CD1c-positive myeloid dendritic cell (primary cell): ENCODE data around the gene ECI1.

Experiments used
- DNase-seq: peaks from one replicate; pipeline ENCODE4 v3.0.0-alpha.2; 2016; ENCODE audit errors: extremely low spot score

The ECI1 gene

DNA sequence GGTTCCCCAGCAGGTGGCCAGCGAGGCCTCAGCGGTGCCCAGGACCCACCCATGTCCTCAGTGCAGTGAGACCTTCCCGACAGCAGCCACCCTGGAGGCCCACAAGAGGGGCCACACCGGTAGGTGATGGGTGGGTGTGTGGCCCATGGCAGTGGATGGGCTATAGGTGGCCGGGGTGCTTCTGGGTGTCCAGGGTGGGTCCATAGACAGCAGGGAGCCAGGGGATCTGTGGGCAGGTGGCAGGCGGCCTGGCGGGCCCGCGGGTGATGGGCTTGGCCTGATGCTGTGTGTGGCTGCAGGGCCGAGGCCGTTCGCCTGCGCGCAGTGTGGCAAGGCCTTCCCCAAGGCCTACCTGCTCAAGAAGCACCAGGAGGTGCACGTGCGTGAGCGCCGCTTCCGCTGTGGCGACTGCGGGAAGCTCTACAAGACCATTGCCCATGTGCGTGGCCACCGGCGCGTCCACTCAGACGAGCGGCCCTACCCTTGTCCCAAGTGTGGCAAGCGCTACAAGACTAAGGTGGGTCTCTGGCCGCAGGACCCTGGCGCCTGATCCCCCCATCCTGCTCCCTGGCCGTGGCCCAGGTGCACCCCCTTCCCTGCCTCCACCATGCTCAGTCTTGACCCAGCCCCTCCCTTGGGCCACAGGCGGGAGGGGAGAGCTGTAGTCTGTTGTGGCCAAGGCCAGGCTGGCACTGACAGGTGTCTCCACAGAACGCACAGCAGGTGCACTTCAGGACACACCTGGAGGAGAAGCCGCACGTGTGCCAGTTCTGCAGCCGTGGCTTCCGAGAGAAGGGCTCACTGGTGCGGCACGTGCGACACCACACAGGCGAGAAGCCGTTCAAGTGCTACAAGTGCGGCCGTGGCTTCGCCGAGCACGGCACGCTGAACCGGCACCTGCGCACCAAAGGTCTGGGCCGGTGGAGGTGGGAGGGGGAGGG lies 17.2 kb downstream of the ECI1 start:
- DNase-seq, result no peak

DNA sequence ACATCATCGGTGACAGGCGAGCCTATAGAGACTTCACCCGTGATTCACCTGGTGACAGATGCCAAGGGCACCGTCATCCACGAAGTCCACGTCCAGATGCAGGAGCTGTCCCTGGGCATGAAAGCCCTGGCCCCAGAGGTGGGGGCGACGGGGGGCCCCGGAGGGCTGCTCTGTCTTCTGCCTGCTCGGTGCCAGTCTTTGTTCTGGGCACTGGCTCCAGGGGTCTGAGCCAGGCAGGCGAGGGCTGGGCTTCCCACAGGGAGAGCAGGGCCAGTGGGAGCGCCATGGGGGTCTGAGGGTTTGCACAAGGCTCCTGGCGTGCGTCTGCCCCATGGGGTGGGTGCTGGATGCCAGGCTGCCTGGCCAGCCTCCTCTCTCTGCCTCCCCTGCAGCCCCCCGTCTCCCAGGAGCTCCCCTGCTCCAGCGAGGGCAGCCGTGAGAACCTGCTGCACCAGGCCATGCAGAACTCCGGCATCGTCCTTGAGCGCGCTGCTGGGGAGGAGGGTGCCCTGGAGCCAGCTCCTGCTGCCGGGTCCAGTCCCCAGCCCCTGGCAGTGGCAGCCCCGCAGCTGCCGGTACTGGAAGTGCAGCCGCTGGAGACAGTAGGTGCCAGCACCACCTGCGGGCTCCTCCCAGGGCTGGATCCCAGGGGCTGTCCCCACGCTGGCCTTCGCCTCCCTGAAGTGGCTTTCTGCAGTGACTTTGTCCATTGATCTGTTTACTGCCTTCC lies 18.2 kb downstream of the ECI1 start:
- DNase-seq, result no peak

DNA sequence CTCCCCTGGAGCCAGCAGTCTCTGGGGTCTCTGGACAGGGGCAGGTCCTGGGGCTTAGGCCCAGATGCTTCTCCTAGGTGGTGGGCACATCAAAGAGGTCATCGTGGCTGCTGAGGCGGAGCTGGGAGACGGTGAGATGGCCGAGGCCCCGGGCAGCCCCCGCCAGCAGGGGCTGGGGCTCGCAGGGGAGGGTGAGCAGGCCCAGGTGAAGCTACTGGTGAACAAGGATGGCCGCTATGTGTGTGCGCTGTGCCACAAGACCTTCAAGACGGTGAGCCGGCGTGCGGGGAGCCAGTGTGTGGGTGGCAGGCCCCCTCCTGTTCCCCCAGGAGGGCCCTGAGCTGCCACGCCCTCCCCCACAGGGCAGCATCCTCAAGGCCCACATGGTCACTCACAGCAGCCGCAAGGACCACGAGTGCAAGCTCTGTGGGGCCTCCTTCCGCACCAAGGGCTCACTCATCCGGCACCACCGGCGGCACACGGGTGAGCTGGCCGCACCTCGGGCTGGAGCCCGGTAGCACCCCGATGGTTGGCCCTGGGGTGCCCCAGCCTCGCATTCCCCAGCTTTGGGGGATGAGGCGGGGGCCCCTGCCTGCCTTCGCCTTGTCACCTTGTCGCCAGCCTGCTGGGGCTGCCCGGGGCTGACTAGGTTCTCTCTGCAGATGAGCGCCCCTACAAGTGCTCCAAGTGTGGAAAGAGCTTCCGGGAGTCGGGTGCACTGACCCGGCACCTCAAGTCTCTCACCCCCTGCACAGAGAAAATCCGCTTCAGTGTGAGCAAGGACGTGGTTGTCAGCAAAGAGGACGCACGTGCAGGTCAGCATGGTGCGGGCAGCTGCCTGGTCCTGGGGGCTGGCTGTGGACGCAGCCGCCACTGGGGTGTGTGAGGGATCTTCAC lies 19.0 kb downstream of the ECI1 start:
- no peak for DNase-seq

DNA sequence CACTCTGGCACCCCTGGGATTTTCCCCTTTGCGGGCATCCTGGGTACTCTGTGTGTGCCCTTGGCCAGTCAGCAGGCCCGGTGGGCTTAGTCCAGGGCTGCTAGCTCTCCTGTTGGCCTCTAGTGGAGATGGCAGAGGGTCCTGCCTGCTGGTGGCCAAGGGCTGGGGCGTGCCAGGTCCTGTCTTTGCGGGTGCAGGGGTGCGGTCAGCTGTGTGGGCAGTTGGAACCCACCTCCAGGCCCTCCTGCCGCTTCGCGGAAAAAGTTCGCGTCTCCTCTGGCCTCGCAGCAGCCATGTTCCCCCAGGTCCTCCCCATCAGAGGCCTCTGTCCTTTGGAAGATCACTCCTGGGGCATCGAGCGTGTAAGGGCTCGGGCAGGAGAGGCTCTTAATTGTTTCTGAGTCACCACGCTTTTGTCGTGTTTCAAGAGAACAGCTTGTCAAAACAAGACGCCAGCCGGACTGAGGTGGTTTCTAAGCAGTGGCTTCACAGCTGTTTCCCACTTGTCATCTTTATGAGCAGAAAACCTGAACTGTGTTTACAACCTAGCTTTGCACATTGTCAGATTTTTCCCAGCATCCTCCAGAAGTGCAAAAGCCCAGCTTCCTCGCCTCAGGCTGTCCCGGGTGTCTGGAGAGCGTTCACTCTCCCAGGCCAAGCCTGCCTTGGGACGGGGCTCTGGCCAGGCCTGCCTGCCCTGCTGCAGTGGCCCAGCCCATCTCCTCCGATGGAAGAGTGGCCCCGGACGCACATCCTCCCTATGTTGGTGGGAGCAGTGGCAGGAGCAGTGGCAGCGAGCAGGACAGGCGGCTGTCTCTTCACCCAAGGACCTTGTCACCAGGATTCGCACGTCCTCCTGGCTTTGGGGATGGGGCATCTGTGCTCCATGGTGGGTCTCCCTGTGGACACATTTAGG lies 20.1 kb downstream of the ECI1 start:
- DNase-seq, result no peak

DNA sequence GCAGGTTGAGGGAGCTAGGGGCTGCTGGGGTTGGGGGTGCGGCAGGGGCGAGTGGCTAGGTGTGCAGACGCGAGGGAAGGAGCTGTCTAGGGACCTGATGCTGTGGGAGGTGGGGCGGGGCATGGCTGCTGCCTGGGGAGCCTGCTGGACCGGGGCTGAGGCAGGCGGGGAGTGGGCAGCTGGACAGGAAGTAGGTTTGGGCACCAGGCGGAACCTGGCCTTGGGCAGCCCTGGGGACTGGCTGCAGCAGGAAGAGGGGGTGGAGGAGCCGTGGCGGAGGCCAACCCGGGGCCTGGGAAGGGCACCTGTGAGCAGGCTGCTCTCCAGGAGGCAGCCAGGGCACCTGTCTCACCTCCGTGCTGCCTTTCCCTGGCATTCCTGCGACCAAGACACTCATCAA lies 21.0 kb downstream of the ECI1 start:
- peak; percentile 26 for DNase-seq

DNA sequence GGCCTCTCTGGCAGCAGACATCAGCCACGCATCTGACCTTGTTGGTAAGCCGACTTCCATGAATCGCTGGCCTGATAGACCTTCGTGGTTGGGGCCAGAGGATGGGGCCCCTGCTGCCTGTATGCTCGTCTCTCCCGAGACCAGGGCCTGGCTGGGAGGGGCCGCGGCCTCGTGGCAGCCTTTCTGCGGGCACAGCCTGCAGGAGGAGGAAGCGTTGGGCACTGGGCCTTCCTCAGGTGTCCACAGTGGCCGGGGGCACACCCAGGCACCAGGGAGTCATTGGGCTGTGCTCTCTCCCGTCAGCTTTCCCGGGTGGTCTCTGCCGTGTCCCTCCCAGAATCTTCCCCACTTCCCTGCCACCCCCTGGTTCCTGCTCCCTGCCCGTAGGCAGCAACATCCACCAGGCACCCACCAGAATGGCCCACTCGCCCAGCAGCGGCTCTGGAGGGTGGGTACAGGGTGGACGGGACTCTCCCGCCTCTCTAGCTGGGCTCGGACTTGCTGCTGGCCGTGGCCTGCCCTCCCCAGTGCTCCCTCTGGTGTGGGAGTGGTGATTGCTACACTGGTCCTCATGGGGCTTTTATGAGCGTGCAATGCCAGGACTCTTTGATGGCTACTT lies 21.6 kb downstream of the ECI1 start:
- DNase-seq, result no peak

DNA sequence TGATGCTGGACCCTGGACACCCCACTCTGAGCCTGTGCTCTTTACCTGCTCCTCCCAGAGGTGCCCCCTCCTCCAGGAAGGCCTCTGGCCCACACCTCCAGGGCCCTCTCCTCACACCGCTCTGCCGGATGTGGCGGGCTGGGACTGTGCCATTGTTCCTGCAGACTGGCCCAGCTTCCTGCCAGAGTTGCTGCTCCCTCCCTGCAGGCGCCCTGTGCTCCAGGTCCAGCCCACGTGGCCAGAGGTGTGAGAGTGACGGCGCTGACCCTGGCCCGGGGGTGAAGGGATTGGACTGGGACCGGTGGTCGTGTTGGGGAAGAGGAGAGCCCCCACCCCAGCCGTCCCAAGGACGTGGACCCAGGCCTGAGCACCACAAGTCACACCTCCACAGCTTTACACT lies 22.3 kb downstream of the ECI1 start:
- DNase-seq, result no peak

DNA sequence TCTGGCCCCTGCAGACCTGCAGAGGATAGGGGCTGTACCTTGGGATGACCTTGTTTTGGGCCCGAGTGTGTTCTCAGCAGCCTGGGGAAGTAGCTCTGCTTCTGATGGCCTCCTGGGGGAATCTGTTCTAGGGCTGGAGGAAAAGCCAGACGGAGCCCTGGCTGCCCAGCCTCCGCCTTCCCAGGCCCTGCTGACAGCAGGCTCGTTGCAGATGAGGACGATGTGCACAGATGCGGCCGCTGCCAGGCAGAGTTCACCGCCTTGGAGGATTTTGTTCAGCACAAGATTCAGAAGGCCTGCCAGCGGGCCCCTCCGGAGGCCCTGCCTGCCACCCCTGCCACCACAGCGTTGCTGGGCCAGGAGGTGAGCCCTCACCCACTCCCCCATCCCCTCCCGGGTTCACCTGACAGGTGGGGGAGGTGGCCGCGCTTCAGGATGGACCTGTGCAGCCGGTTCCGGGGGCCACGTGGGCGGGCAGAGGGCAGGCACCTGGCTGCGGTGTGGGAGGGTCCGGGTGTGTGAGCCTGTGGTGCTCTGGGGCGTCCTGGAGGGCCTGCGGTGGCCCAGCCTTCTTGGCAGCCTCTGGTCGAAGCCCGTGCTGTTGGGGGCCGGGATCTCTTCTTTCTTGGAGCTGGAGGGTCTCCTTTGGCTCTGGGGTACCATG lies 23.1 kb downstream of the ECI1 start:
- no peak for DNase-seq

DNA sequence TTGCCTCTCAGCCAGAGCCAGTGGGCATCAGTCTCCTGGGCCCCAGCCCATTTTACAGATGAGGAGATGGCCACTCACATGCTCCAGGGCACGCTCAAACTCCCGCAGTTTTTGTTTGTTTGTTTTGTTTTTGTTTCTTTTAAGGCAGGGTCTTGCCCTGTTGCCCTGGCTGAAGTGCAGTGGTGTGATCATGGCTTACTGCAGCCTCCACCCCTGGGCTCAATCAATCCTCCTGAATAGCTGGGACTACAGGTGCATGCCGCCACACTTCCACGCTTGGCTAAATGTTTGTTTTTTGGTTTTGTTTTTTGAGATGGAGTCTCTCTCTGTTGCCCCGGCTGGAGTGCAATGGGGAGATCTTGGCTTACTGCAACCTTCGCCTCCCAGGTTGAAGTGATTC lies 24.5 kb downstream of the ECI1 start:
- no peak for DNase-seq

DNA sequence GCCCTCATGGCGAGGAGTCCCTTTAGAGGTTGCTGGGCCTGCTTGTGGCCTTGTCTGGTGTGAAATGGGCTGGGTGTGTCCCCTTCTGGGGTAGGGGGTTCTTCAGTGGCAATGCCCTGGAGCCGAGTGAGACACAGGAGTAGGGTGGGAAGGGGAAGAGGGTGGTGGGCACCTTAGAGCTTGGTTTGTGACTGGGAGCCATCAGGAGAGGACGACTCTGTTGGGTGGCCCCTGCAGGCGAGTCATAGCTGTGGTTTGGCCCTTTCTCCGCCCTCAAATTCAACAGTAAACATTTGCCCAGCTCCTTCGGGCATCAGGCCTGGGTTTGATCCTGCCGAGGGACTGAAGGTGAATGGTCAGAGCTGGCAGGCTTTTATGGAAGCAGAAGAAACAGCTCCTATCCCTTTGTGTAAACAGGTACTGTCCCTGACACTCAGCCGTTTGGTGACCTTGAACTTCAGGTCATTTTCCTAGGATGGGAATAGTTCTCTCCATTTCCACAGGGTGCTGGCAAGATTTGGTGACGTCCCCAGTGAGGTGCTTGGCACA lies 25.1 kb downstream of the ECI1 start:
- no peak for DNase-seq

DNA sequence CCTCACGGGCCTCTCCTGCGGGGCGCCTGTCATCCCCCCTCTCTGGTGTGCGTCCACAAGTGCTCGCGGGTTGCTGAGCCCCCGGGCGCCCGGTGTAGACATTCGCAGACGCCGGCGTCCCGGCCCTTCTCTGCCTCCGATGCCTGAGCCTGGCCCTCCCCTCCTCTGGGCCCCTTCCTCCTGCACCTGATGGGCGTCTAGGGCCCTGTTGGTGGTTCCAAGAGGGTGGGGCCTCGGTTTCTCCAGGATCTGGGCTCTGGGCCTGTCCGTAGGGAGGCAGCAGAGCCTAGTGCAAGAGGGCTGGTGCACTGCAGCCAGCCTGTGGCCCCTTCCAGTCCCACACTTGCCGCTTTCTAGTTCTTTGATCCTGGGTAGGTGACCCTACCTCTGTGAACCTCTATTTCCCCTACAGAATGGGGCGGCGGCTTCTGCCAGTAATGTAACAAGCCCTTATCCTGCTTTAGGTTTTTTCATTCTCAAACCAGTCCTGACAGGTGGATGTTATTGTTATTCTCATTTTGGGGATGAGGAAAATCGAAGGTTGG lies 27.4 kb downstream of the ECI1 start:
- peak; percentile 17 for DNase-seq

DNA sequence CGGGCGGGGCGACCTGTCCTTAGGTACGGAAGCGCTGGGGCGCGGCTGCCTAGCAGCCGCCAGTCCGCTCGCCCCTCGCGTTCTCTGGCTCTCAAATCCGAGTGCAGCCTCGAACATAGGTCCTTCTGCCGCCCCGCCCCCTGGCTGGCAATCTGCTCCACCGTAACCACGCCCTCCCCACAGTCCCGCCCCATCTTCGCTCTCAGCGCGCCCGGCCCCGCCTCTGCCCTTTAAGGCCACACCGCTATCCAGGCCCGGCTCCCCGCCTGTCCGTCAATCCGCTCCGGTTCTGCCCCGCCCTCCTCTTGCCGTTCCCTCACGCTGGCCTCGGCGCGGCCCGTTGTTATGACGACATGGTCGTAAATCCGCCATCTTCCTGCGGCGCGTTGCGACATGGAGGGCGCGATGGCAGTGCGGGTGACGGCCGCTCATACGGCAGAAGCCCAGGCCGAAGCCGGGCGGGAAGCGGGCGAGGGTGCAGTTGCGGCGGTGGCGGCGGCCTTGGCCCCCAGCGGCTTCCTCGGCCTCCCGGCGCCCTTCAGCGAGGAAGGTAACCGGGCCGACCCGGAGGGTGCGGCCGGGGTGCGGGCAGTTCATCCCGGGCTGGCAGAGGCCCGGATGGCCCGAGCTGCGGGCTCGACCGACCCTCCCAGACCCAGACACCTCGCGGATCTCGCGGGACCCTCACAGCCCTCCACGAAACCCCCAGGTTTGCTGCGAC lies 28.0 kb downstream of the ECI1 start, which contains the start of gene E4F1:
TSS of gene E4F1 (plus strand) at position 371 of the 721 bp plus-strand sequence. CDS start at position 394, 23 bp downstream.
- DNase-seq, result peak; percentile 99

DNA sequence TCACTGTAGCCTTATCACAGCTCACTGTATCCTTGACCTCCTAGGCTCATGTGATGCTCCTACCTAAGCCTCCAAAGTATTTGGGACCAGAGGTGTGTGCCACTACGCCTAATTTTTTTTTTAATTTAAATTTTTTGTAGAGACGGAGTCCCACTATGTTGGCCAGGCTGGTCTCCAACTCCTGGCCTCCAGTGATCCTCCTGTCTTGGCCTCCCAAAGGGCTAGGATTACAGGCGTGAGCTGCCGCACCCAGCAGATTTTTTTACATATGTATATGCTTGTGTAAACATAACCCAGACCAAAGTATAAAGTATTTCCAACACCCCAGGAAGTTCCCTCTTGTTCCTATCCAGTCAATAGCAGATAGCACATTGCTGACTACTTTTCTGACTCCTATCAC lies 35.1 kb downstream of the ECI1 start:
- DNase-seq, result no peak

DNA sequence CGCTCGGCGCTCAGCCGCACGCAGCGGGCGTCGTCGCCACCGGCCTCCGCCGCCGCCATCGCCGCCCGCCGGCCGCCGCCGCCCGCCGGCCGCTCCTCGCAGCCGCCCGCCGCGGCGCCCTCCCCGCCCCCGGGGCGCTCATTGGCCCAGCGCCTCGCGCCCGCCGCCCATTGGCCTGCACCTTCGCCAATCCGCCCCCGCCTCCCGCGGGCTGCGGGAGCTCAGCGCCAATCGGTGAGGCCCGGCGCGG lies 36.7 kb downstream of the ECI1 start, which contains the start of gene PGP:
TSS of gene PGP (minus strand) at position 122 of the 250 bp plus-strand sequence. CDS start at position 59, 63 bp downstream.
- DNase-seq, result no peak

DNA sequence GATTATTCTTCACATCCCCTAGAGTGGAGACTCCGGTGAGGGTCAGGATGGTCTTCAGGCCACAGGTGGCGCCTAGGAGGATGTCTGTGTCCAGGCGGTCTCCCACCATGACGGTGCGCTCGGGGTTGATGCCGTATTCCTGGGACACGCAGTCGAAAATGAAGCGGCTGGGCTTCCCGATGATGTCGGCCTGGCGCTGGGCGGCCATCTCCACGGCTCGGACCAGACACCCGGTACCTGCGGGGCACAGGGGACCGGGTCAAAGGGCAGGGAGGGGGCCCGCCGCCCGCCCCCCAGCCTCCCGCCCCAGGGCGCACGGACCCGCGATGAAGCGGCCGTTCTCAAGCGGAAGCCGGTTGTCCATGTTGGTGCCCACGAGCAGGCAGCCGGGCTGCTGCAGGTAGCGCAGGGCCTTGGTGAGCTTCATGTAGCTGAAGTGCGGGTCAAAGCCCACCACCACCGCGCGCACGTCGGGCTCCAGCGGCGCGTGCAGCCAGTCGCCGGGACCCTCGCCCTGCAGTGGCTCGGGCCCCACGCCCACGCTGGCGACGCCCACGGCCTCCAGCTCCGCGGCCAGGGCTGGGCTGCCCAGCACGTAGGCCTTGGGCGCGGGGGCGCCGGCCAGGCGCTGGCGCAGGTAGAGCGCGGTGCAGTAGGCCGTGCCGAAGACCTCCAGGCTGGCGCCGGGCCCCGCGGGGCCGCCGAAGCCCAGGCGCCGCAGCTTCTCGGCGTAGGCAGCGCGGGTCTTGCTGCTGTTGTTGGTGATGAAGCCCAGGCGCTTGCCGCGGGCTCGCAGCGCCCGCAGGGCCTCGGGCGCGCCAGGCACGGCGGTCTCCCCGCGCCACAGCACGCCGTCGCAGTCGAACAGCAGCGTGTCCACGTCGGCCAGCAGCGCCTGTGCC lies 37.3 kb downstream of the ECI1 start:
- peak; percentile 15 for DNase-seq

DNA sequence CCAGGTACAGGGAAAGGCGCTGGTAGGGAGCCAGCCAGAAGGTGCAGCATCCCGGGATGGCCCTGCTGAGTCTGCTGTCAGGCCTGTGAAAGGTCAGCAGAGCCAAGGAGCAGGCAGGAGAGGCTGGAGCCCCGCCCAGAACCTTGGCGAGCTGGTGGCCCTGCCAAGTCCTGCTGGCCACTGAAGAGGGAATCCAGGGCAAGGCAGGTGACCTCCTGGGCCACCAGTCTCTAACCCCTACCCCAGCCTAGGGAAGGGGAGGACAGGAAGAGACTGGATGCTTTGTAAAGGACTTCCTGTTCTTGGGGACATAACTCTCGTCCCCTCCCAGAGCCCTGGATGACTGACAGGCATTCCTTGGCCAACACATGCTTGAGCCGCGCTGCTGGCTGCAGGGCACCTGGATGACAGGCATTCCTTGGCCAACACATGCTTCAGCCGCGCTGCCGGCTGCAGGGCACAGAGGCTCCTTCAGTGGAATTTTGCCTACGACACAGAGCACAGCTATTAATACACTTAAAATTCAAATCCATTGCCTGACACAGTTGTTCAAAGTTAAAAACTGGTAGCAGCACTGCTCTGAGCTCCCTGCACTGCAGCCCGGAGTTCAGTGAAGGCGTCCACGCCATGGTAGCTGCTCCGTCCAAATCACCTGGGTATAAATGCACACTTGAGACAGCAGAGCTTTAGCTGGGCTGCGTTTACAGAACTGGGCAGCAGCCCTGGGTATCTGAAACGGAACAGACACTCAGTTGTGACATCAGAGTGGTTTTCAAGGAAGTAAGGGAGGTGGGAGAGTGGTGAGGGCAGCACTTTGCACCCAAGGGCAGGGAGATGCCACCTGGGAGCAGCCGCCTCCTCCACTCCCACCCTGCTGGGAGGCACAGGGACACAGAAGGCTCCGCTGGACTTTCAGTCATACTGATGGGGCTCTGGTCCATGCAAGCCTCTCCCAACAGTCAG lies 38.7 kb downstream of the ECI1 start:
- peak; percentile 63 for DNase-seq
